HCT116 (cell line): ENCODE measurements around the gene NAPA. TPM values are rescaled to one million over a fixed set of nuclear protein-coding genes. Genes with fewer than 3 reads are reported as not detected.

Experiments used
- ATAC-seq: fragments of 200-7000 bp; cut with Tn5 transposase; 2 replicates; pipeline ENCODE4 v1.9.1; 2020; ENCODE audit warnings: mild to moderate bottlenecking, moderate library complexity
- BruUV-seq: library from RNA; stranded (reverse); fragments of 400-500 nt; replicated peaks from 2 replicates; lab custom pipeline; 2021; lab: Mats Ljungman, UMichigan
- CTCF ChIA-PET: fragments of 300-600 bp; sonication (Branson Sonifier 250); formaldehyde crosslinking; loops from one replicate; lab custom pipeline; 2021; ENCODE audit warnings: antibody characterized with exemption; lab: Charles Lee
- POLR2A ChIA-PET: fragments of 300-600, 350-600 bp; sonication (Branson Sonifier 250); formaldehyde crosslinking; loops from one replicate; lab custom pipeline; 2021; ENCODE audit warnings: antibody characterized with exemption; lab: Charles Lee
- RAD21 ChIA-PET, 2 experiments: fragments of 300-600 bp; sonication (Branson Sonifier 250); formaldehyde crosslinking; loops; one replicate each; lab custom pipeline; 2023; ENCODE audit warnings: low total read pairs in 2 of 2; ENCODE audit not compliant: uncharacterized antibody in 2 of 2, unreplicated experiment in 2 of 2, low non-redundant PET in 1 of 2; lab: Charles Lee
- DNase-seq: peaks from one replicate; pipeline ENCODE4 v3.0.0-alpha.2; 2010; ENCODE audit warnings: low read depth, low spot score
- H2AFZ ChIP-seq: fragments of 200-600 bp; shearing (Covaris generic), sonication (generic); 2 replicates; pipeline ENCODE4 v1.6.1; 2017; ENCODE audit warnings: low read depth, mixed run types, mixed read lengths, antibody characterized with exemption, low read length; ENCODE audit not compliant: poor library complexity, severe bottlenecking
- H3K27ac ChIP-seq: 2 replicates; pipeline ENCODE4 v1.5.1; 2012; ENCODE audit warnings: low read depth, low read length
- H3K27me3 ChIP-seq: fragments of 200-600 bp; sonication (generic); 2 replicates; pipeline ENCODE4 v1.6.1; 2016; ENCODE audit warnings: mixed run types, low read length, mixed read lengths; ENCODE audit not compliant: insufficient read depth
- H3K36me3 ChIP-seq, 2 experiments: fragments of 200-500 bp in 1 of 2; fragments of 200-600 bp in 1 of 2; sonication (Bioruptor generic) in 1 of 2; sonication (generic) in 1 of 2; 2 replicates each; pipeline versions ENCODE4 v1.5.1 to v1.6.1; 2014 to 2016; ENCODE audit warnings: low read length in 2 of 2, inconsistent platforms in 1 of 2, mixed read lengths in 1 of 2, mixed run types in 1 of 2; ENCODE audit not compliant: insufficient read depth in 2 of 2, control insufficient read depth in 1 of 2
- H3K4me1 ChIP-seq, 2 experiments: fragments of 200-600 bp in 1 of 2; sonication (generic) in 1 of 2; 2 replicates each; pipeline versions ENCODE4 v1.5.1 to v1.6.1; 2012 to 2017; ENCODE audit warnings: low read length in 2 of 2, inconsistent platforms in 1 of 2, mild to moderate bottlenecking in 1 of 2, mixed read lengths in 1 of 2, mixed run types in 1 of 2, moderate library complexity in 1 of 2; ENCODE audit not compliant: insufficient read depth in 2 of 2, control insufficient read depth in 1 of 2
- H3K4me2 ChIP-seq: fragments of 200-600 bp; sonication (generic); 2 replicates; pipeline ENCODE4 v1.6.1; 2017; ENCODE audit warnings: mixed run types, low read length, mixed read lengths
- H3K4me3 ChIP-seq, 2 experiments: fragments of 200-600 bp in 1 of 2; sonication (generic) in 1 of 2; replicated peaks in 1 of 2; 2 replicates each; pipeline ENCODE4 v1.5.1; 2011 to 2016; ENCODE audit warnings: low read length in 2 of 2, control low read depth in 1 of 2, low read depth in 1 of 2, mild to moderate bottlenecking in 1 of 2, mixed read lengths in 1 of 2, mixed run types in 1 of 2
- H3K79me2 ChIP-seq: fragments of 200-600 bp; sonication (generic); 2 replicates; pipeline ENCODE4 v1.6.1; 2017; ENCODE audit warnings: mild to moderate bottlenecking, mixed run types, low read length, moderate library complexity, mixed read lengths; ENCODE audit not compliant: insufficient read depth
- H3K9ac ChIP-seq: fragments of 200-600 bp; sonication (generic); 2 replicates; pipeline ENCODE4 v1.6.1; 2016; ENCODE audit warnings: low read length, mixed read lengths
- H3K9me2 ChIP-seq: fragments of 200-600 bp; sonication (generic), shearing (Covaris generic); 2 replicates; pipeline ENCODE4 v1.6.1; 2017; ENCODE audit warnings: mixed run types, mild to moderate bottlenecking, moderate library complexity; ENCODE audit not compliant: insufficient read depth
- H3K9me3 ChIP-seq, 2 experiments: fragments of 200-500 bp in 1 of 2; fragments of 200-600 bp in 1 of 2; sonication (Bioruptor generic) in 1 of 2; sonication (generic) in 1 of 2; 2 replicates each; pipeline ENCODE4 v1.6.1; 2014 to 2017; ENCODE audit warnings: low read length in 2 of 2, mixed read lengths in 2 of 2, inconsistent platforms in 1 of 2, low read depth in 1 of 2, mild to moderate bottlenecking in 1 of 2, mixed run types in 1 of 2, moderate library complexity in 1 of 2; ENCODE audit not compliant: control insufficient read depth in 1 of 2, insufficient read depth in 1 of 2
- H4K20me1 ChIP-seq: fragments of 200-600 bp; sonication (generic), shearing (Covaris generic); 2 replicates; pipeline ENCODE4 v1.6.1; 2017; ENCODE audit warnings: mixed run types, mild to moderate bottlenecking, moderate library complexity; ENCODE audit not compliant: insufficient read depth
- CBX3 ChIP-seq: IDR thresholded peaks from 2 replicates; pipeline ENCODE4 v1.6.1; 2012; ENCODE audit warnings: low read depth
- CEBPB ChIP-seq: IDR thresholded peaks from 2 replicates; pipeline ENCODE4 v1.6.1; 2012; ENCODE audit warnings: low read depth
- ELF1 ChIP-seq: IDR thresholded peaks from 2 replicates; pipeline ENCODE4 v1.6.1; 2012; ENCODE audit warnings: low read depth, borderline replicate concordance
- EZH2 ChIP-seq: fragments of 200-600 bp; sonication (generic); IDR thresholded peaks from 2 replicates; pipeline ENCODE4 v1.6.1; 2017; ENCODE audit warnings: antibody characterized with exemption, mixed run types
- JUND ChIP-seq: IDR thresholded peaks from 2 replicates; pipeline ENCODE4 v1.6.1; 2012
- POLR2AphosphoS5 ChIP-seq: IDR thresholded peaks from 2 replicates; pipeline ENCODE4 v1.6.1; 2011; ENCODE audit warnings: mild to moderate bottlenecking, low read depth, low read length, moderate library complexity
- RAD21 ChIP-seq: IDR thresholded peaks from 2 replicates; pipeline ENCODE4 v1.6.1; 2012; ENCODE audit warnings: low read depth, mild to moderate bottlenecking
- SRF ChIP-seq: IDR thresholded peaks from 2 replicates; pipeline ENCODE4 v1.6.1; 2012; ENCODE audit warnings: low read depth
- TCF7L2 ChIP-seq: IDR thresholded peaks from 2 replicates; pipeline ENCODE4 v1.7.0; 2011; ENCODE audit warnings: borderline replicate concordance, inconsistent platforms; ENCODE audit not compliant: insufficient read depth, insufficient read length; ENCODE audit errors: extremely low read depth
- YY1 ChIP-seq: IDR thresholded peaks from 2 replicates; pipeline ENCODE4 v1.6.1; 2011; ENCODE audit warnings: low read length, low read depth, moderate library complexity, mild to moderate bottlenecking; ENCODE audit not compliant: insufficient replicate concordance; ENCODE audit errors: extremely low read depth
- intact Hi-C: fragments of 100-400 bp; cut with micrococcal nuclease; formaldehyde crosslinking; loops from 2 replicates; pipeline ENCODE4 v1.10.0; 2022
- total RNA-seq: library from RNA; stranded (reverse); gene quantifications from one replicate; pipeline ENCODE4 v1.2.1, GENCODE V29; 2021; ENCODE audit not compliant: unreplicated experiment
- TF ChIP-seq, protein P1 (sequence below): IDR thresholded peaks from 2 replicates; pipeline ENCODE4 v1.6.1; 2012
- TF ChIP-seq, protein P2 (sequence below): IDR thresholded peaks from 2 replicates; pipeline ENCODE4 v1.6.1; 2012; ENCODE audit warnings: low read depth

NAPA gene
- total RNA-seq, 1 experiment from 2014 or later = 58.8 TPM

DNA sequence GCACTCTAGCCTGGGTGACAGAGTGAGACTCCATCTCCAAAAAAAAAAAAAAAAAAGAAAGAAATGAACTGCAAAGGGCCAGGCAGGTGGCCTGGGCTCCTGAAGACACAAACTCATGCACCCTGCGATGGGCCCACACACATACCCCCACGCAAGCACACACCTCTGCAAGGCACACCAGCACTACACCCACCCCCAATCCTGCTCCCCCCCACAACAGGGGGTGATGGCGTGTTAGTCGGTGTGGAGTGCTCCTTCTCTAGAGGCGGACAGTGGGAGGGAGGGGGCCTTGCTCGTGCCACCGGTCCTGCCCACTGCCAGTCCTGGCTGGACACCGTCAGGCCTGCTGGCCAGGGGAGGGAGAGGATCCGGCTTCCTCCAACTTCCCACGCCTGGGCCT is 41.5 kb downstream of the NAPA start:
- Histone ChIP-seq H3K9ac (no peak overlapping the region), H3K9me3 (no peaks in the 10 kb centered on the region), H3K9me2 (no peaks in the 10 kb centered on the region), H3K4me2 (no peak overlapping the region), H3K36me3 (no peaks in the 10 kb centered on the region), H2AFZ (no peak overlapping the region), H3K27me3 (peaks cover 30% of the 10 kb centered on the region), H3K27ac (no peak overlapping the region), H3K4me3 (no peak overlapping the region), H3K4me1 (peaks cover 0 to 15% of the 10 kb centered on the region in 2 experiments; a peak in 3 of 4 replicates), H3K79me2 (no peaks in the 10 kb centered on the region), H4K20me1 (no peaks in the 10 kb centered on the region)
- TF ChIP-seq YY1 = no peak
- TF ChIP-seq CEBPB = no peak
- no peak for TF ChIP-seq TCF7L2
- TF ChIP-seq POLR2AphosphoS5 = no peak
- TF ChIP-seq, protein P1, sequence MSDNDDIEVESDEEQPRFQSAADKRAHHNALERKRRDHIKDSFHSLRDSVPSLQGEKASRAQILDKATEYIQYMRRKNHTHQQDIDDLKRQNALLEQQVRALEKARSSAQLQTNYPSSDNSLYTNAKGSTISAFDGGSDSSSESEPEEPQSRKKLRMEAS = no peak
- no TSS peak for BruUV-seq
- DNase-seq (no peak), ATAC-seq (no peak)
- POLR2A ChIA-PET = no interaction called here
- RAD21 ChIA-PET = no interaction called here
- intact Hi-C loops = no loop called here
- CTCF ChIA-PET = no interaction called here

DNA sequence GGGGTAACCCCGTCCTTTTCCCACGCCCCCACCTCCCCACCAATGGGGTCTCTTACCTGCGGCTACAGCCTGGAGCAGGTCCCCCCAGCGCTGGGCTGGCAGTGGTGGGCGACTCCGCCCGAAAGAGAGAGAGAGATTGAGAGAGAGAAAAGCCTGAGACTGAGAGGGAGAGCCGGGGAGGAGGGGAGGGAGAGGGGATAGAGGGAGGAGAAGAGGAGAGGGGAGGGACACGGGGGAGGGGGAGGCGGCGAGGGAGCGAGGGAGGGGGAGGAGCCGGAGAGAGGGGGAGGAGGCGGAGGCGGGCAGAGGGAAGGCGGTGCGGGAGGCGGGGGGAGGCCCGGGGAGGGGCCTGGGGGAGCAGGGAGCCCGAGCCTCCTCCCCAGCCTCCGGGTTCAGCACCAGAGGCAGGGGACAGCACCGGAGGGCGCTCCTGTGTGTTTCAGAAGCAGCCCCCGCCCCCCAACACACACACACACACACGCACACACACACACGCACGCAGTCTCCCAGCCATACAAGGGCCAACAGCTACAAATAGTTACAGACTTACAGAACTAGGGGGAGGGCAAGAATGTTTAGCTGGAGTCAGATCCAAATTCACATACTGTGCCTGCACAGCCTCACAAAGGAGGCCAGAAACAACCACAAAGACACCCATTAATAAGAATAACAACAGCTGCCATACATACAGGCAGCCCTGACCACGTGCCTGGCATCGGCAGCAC is 43.0 kb downstream of the NAPA start, which contains the start of gene SLC8A2:
SLC8A2 (minus strand) TSS at position 161 of the 725 bp plus-strand sequence. CDS start 5,490 bp downstream, outside the sequence.
- Histone ChIP-seq H3K4me3 (no peak within 1 kb of the TSS), H3K36me3 (no peaks in the 10 kb centered on the region), H4K20me1 (no peaks in the 10 kb centered on the region), H3K9me2 (no peaks in the 10 kb centered on the region), H3K27me3 (peaks cover 33% of the 10 kb centered on the region), H3K4me2 (peak within 1 kb of the TSS; percentile 51), H3K9me3 (no peaks in the 10 kb centered on the region), H3K4me1 (peaks cover 0 to 15% of the 10 kb centered on the region in 2 experiments; a peak in 3 of 4 replicates), H3K9ac (no peak within 1 kb of the TSS), H2AFZ (no peak within 1 kb of the TSS), H3K27ac (no peak within 1 kb of the TSS), H3K79me2 (no peaks in the 10 kb centered on the region)
- BruUV-seq = no TSS peak
- ChIA-PET CTCF (no interaction called here), RAD21 (no interaction called here), POLR2A (no interaction called here)
- intact Hi-C loops = no loop called here
- ATAC-seq (peak; percentile 85), DNase-seq (peak; percentile 35)
- TF ChIP-seq TCF7L2 (peak; percentile 20), ELF1 (no peak), YY1 (no peak), CBX3 (peak; percentile 20; the same call in 1 of the 2 replicates), RAD21 (no peak), POLR2AphosphoS5 (no peak), EZH2 (no peak), SRF (no peak), JUND (no peak)
- TF ChIP-seq, protein P2, sequence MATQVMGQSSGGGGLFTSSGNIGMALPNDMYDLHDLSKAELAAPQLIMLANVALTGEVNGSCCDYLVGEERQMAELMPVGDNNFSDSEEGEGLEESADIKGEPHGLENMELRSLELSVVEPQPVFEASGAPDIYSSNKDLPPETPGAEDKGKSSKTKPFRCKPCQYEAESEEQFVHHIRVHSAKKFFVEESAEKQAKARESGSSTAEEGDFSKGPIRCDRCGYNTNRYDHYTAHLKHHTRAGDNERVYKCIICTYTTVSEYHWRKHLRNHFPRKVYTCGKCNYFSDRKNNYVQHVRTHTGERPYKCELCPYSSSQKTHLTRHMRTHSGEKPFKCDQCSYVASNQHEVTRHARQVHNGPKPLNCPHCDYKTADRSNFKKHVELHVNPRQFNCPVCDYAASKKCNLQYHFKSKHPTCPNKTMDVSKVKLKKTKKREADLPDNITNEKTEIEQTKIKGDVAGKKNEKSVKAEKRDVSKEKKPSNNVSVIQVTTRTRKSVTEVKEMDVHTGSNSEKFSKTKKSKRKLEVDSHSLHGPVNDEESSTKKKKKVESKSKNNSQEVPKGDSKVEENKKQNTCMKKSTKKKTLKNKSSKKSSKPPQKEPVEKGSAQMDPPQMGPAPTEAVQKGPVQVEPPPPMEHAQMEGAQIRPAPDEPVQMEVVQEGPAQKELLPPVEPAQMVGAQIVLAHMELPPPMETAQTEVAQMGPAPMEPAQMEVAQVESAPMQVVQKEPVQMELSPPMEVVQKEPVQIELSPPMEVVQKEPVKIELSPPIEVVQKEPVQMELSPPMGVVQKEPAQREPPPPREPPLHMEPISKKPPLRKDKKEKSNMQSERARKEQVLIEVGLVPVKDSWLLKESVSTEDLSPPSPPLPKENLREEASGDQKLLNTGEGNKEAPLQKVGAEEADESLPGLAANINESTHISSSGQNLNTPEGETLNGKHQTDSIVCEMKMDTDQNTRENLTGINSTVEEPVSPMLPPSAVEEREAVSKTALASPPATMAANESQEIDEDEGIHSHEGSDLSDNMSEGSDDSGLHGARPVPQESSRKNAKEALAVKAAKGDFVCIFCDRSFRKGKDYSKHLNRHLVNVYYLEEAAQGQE = peak; percentile 89
